GM13977 (cell line): ENCODE measurements around the gene RCCD1.
"Not testable (repeated sequence)": the region's sequence is repeated elsewhere in the genome, so short reads cannot be mapped to it uniquely, and the experiment has no call there.

Experiments used
- DNase-seq: peaks from one replicate; pipeline ENCODE4 v3.0.0; 2012; ENCODE audit warnings: low spot score
- in situ Hi-C: fragments of 300-500 bp; cut with MboI; formaldehyde crosslinking; loops from one replicate; pipeline ENCODE4 v1.12.0; 2022; ENCODE audit warnings: low sequenced_read_pairs, low pct_unique_long_range_greater_than_20kb, mixed read lengths, inconsistent platforms; ENCODE audit not compliant: unreplicated experiment
- TF ChIP-seq, protein P1 (sequence below): IDR thresholded peaks from 2 replicates; pipeline ENCODE4 v1.5.1; 2012; ENCODE audit warnings: mild to moderate bottlenecking, control low read depth; ENCODE audit not compliant: insufficient read depth; ENCODE audit errors: extremely low read depth, missing control alignments

Gene RCCD1, protein sequence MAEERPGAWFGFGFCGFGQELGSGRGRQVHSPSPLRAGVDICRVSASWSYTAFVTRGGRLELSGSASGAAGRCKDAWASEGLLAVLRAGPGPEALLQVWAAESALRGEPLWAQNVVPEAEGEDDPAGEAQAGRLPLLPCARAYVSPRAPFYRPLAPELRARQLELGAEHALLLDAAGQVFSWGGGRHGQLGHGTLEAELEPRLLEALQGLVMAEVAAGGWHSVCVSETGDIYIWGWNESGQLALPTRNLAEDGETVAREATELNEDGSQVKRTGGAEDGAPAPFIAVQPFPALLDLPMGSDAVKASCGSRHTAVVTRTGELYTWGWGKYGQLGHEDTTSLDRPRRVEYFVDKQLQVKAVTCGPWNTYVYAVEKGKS

DNA sequence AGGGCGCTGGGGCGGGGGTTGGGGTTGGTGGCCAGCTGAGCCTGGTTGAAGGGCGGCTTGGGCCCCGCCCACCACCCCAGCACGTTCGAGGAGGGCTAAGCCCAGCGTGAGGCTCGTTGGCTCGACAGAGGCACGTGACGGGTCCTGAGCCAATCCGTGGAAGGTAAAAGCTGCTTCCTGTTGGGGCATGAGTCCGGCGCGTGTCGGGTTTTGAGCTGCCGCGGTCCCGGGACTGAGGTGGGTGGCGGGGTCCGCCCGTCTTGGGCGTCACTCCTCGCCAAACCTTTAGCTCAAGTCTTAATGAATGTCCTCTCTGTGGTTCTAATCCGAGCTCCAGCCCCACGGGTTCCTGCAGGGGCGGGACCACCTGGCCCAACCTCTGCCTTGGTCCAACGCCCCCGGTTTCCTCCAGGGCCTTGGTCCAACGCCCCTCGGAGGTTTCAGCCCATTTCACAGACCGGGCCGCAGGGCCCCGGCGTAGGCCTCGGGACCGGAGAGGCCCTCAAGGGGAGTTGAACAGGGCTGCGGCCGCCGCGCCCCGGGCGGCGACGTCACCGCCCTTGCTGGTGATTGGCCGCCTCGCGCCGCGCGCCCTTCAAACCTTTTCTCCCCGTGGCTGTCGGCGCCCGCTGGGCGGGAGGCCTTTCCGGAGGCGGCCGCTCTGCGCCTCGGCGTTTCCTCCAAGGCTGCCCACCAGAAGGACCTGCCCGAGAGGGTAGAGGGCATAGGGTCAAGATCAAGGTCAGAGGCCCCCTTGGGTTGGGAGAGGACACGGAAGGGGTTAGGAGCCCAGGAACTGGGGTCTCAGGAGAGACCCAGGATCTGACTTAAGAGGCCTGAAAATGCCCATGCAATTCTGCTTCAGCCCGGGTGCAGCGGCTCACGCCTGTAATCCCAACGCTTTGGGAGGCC, at the start of gene RCCD1:
Gene RCCD1, plus strand, starts transcription at position 173 of the 912 bp plus-strand sequence. CDS start 1,851 bp downstream, outside the sequence.
- DNase-seq: peak; percentile 100
- TF ChIP-seq, protein P1, sequence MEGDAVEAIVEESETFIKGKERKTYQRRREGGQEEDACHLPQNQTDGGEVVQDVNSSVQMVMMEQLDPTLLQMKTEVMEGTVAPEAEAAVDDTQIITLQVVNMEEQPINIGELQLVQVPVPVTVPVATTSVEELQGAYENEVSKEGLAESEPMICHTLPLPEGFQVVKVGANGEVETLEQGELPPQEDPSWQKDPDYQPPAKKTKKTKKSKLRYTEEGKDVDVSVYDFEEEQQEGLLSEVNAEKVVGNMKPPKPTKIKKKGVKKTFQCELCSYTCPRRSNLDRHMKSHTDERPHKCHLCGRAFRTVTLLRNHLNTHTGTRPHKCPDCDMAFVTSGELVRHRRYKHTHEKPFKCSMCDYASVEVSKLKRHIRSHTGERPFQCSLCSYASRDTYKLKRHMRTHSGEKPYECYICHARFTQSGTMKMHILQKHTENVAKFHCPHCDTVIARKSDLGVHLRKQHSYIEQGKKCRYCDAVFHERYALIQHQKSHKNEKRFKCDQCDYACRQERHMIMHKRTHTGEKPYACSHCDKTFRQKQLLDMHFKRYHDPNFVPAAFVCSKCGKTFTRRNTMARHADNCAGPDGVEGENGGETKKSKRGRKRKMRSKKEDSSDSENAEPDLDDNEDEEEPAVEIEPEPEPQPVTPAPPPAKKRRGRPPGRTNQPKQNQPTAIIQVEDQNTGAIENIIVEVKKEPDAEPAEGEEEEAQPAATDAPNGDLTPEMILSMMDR: no peak
- in situ Hi-C loops: no loop called here

DNA sequence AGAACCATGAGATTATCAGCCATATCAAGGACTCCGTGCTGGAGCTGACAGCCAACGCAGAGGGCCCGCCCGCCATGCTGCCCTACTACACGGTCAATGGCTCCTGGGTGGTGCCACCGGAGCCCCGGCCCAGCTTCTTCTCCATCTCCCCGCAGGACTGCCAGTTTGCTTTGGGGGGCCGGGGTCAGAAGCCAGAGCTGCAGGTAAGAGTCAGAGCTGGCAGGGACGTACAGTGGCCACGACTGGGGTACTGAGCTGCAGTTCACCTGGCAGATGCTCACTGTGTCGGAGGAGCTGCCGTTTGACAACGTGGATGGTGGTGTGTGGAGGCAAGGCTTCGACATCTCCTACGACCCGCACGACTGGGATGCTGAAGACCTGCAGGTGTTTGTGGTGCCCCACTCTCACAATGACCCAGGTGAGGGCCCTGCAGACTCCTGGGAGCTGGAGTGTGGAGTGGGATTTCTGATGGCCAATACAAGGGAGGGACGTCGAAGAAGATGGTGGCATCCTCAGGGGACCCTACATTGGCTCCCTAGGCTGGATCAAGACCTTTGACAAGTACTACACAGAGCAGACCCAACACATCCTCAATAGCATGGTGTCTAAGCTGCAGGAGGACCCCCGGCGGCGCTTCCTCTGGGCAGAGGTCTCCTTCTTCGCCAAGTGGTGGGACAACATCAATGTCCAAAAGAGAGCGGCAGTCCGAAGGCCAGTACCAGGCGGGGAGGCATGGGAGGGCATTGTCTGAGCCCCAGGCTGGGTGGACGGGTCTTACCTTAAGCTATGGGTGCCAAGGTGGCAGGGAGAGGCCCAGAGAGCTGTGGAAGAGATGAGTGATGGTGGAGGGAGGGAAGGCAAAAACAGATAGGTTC, 49.1 kb upstream of the RCCD1 start:
- TF ChIP-seq, protein P1: no peak
- DNase-seq: no peak
- in situ Hi-C loops: no loop called here

DNA sequence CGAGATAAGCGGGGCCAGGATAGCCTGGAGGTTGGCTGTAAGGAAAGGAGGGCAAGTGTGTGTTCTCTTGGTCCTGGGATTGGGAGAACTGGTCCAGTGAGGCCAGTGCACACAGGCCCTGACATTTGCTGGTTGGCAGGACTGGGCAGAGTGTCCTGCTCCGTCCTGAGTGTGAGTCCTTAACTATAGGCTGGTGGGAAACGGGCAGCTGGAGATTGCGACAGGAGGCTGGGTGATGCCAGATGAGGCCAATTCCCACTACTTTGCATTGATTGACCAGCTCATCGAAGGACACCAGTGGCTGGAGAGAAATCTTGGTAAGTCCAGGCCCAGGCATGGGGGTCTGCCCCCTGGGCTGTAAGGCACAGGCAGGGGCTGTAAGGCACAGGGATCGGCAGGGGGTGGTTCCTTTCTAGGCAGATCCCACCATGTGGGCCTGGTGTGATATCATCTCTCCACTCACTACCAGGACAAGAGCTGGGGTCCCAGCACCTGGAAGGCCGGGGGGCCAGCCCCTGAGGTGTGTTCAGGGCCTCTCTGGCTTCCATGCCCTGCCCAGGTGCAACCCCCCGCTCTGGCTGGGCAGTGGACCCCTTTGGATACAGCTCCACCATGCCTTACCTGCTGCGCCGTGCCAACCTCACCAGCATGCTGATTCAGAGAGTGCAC, 48.4 kb upstream of the RCCD1 start:
- in situ Hi-C loops: no loop called here
- DNase-seq: no peak
- TF ChIP-seq, protein P1: no peak

DNA sequence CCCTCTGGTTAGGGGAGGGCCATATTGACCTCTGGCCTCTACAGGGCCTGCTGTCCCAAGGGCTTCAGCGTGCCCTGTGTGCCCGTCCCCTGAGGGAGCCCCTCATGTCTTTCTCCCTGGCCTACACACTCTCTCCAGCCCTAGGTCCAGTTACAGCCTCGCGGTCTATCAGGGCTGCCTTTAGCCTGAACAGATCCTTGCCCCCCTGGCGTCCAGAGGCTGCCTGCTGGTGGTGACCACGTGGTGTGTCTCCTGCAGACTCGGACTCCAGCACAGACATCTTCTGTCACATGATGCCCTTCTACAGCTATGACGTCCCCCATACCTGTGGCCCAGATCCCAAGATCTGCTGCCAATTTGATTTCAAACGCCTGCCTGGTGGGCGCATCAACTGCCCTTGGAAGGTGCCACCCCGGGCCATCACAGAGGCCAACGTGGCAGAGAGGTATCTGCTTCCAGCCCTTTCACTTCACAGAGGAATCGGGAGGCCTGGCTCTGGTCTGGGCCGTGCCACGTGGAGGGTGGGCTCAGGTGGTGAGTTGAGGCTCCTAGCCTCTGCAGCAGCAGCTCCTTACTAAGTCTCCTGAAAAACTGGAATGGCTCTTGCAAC, 47.5 kb upstream of the RCCD1 start:
- in situ Hi-C loops: no loop called here
- TF ChIP-seq, protein P1: no peak
- no peak for DNase-seq

DNA sequence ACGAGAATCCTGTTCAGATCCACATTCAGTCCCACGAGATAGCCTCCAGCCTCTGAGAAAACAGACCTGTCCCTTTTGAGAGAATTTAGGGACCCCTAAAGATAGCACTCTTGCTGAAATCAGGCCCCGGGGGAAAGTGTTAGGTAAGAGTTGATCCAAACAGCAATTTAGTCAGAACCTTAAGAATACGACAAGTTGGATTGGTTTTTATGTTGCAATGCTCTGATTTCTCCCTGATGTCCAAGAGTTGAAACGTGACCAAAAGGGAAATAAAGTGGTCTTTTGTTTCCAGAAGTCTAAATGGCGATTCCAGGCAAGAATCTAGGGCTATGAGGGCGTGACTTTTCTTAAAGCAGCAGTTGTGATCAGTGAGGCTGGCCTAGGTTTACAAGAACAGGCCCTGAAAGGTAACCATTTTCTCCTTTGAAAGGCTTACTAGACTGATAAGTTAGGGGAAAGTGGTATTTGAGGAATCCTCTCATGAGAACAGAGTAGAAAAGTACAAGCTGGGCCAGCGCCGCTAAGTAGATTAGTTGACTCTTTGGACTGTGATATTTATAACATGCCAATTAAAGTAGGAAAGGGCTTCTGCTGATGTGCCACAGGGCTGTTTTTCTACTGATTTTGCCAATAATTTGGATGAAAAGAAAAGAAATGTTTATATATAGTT, 46.7 kb upstream of the RCCD1 start:
- TF ChIP-seq, protein P1: no peak
- in situ Hi-C loops: no loop called here
- DNase-seq: no peak

DNA sequence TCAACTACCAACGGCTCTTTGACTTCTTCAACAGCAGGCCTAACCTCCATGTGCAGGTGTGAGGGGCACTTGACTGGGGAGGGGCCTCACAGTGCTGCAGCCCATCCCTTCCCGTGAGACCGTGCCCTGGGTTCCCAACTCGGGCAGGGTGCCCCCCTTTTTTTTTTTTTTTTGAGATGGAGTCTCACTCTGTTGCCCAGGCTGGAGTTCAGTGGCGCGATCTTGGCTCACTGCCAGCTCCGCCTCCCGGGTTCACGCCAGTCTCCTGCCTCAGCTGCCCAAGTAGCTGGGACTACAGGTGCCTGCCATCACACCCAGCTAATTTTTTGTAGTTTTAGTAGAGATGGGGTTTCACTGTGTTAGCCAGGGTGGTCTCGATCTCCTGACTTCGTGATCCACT, 45.2 kb upstream of the RCCD1 start:
- DNase-seq, in situ Hi-C loops: not testable (repeated sequence)
